Mesothelial cell of epicardium (in vitro differentiated cells): Measurements from ENCODE around the gene MTUS2. TPM values are rescaled to one million over a fixed set of nuclear protein-coding genes. Genes with fewer than 3 reads are reported as not detected.
"Not testable (repeated sequence)": the region's sequence is repeated elsewhere in the genome, so short reads cannot be mapped to it uniquely, and the experiment has no call there.

Experiments
- DNase-seq, 2 experiments: peaks; one replicate each; pipeline ENCODE4 v3.0.0; 2021; ENCODE audit warnings: low spot score in 2 of 2; ENCODE audit not compliant: unreplicated experiment in 2 of 2
- H3K27ac Mint-ChIP-seq: 2 replicates; pipeline ENCODE4 v1.8.0; 2021; ENCODE audit warnings: mixed read lengths
- H3K27me3 Mint-ChIP-seq: 2 replicates; pipeline ENCODE4 v1.8.0; 2021; ENCODE audit warnings: low read depth, mixed read lengths
- H3K36me3 Mint-ChIP-seq: 2 replicates; pipeline ENCODE4 v1.8.0; 2021; ENCODE audit warnings: mixed read lengths
- H3K4me1 Mint-ChIP-seq: 2 replicates; pipeline ENCODE4 v1.8.0; 2021; ENCODE audit warnings: mixed read lengths
- H3K4me3 Mint-ChIP-seq: 2 replicates; pipeline ENCODE4 v1.8.0; 2021; ENCODE audit warnings: mild to moderate bottlenecking, moderate library complexity, mixed read lengths
- H3K9me3 Mint-ChIP-seq: 2 replicates; pipeline ENCODE4 v1.8.0; 2021; ENCODE audit warnings: mixed read lengths
- total RNA-seq: library from RNA; stranded (reverse); gene quantifications from 3 replicates; pipeline ENCODE4 v1.2.1, GENCODE V29; 2021
- TF ChIP-seq, protein P1 (sequence below): fragments of 200-600 bp; sonication (generic); IDR thresholded peaks from one replicate; pipeline ENCODE4 v1.5.0; 2021; ENCODE audit warnings: antibody characterized with exemption; ENCODE audit not compliant: unreplicated experiment

The MTUS2 gene
- total RNA-seq, 1 donor from 2014 or later = 1.4 TPM

DNA sequence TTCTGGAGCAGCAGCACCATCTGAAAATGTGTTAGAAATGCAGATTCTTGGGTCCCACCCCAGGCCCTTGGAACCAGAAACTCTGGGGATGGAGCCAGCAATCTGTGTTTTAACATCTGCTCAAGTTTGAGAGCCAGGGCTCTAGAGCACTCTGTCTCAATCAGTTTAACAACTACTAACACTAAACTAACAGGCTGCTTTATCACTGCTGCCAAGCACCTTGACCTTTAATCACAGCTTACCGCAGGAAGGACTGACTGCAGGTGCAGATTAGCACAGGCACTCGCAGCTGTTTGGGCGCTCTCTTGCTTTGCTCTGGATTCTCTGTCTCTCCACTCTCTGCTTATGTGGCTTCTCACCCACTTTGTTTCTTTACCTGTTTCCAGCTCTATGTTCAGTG lies 163.5 kb downstream of the MTUS2 start:
- no peak overlapping the region for H3K4me3 Mint-ChIP-seq
- TF ChIP-seq, protein P1, sequence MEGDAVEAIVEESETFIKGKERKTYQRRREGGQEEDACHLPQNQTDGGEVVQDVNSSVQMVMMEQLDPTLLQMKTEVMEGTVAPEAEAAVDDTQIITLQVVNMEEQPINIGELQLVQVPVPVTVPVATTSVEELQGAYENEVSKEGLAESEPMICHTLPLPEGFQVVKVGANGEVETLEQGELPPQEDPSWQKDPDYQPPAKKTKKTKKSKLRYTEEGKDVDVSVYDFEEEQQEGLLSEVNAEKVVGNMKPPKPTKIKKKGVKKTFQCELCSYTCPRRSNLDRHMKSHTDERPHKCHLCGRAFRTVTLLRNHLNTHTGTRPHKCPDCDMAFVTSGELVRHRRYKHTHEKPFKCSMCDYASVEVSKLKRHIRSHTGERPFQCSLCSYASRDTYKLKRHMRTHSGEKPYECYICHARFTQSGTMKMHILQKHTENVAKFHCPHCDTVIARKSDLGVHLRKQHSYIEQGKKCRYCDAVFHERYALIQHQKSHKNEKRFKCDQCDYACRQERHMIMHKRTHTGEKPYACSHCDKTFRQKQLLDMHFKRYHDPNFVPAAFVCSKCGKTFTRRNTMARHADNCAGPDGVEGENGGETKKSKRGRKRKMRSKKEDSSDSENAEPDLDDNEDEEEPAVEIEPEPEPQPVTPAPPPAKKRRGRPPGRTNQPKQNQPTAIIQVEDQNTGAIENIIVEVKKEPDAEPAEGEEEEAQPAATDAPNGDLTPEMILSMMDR = no peak
- no peaks in the 10 kb centered on the region for H3K9me3 Mint-ChIP-seq
- H3K4me1 Mint-ChIP-seq = peaks cover 7% of the 10 kb centered on the region
- peaks cover 6% of the 10 kb centered on the region for H3K27me3 Mint-ChIP-seq
- H3K36me3 Mint-ChIP-seq = no peaks in the 10 kb centered on the region
- no peak for DNase-seq
- no peak overlapping the region for H3K27ac Mint-ChIP-seq

DNA sequence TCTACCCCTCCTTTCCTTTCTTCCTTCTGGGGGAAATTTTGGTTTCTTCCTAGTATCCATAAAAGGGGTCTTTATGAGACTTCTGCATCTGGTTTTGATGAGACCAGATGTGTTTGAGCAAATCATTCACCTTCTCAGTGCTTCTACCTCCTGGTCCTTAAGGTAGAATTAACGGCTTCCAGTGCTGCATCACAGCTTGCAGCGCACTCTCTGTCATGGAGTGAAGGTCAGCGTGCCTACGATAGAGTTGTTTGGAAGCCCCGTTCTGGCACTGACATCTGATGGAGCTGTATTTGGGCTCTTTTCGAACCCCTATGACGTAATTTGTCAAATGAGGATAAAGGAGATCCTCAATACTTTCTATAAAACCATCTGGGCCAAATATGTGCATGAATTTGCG lies 164.2 kb downstream of the MTUS2 start:
- peaks cover 7% of the 10 kb centered on the region for H3K4me1 Mint-ChIP-seq
- no peak overlapping the region for H3K27ac Mint-ChIP-seq
- TF ChIP-seq, protein P1 = no peak
- peaks cover 6% of the 10 kb centered on the region for H3K27me3 Mint-ChIP-seq
- H3K4me3 Mint-ChIP-seq = no peak overlapping the region
- no peaks in the 10 kb centered on the region for H3K9me3 Mint-ChIP-seq
- DNase-seq = no peak
- H3K36me3 Mint-ChIP-seq = no peaks in the 10 kb centered on the region

DNA sequence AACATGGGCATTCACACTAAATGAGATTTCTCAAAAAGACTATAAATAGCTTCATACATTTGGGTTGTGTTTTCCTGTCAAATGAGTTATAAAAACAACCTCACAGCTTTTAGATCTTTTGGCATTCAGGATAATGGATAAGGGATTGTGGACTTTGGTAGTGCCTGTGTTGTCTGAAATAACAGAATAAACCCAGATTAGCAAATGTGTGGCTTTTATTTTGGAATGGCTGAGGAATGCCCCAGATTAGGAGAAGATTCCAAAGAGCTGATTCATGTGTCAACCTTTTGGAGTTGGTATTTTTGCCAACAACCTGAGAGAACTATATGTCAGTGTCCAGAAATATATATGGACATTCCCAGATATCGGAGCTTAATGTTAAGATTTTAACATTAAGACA lies 164.7 kb downstream of the MTUS2 start:
- no peak for DNase-seq
- H3K36me3 Mint-ChIP-seq = no peaks in the 10 kb centered on the region
- no peak overlapping the region for H3K27ac Mint-ChIP-seq
- H3K4me1 Mint-ChIP-seq = peaks cover 7% of the 10 kb centered on the region
- peaks cover under 1% of the 10 kb centered on the region for H3K9me3 Mint-ChIP-seq
- TF ChIP-seq, protein P1 = no peak
- no peak overlapping the region for H3K4me3 Mint-ChIP-seq
- peaks cover 6% of the 10 kb centered on the region for H3K27me3 Mint-ChIP-seq

DNA sequence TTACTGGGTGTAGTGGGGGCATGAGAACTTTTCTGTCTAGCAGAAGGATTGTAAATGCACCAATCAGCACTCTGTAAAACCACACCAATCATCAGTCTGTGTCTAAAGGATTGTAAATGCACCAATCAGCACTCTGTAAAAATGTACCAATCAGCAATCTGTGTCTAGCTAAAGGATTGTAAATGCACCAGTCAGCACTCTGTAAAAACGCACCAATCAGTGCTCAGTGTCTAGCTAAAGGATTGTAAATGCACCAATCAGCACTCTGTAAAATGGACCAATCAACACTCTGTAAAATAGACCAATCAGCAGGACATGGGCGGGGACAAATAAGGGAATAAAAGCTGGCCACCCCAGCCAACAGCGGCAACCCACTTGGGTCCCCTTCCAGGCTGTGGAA lies 170.2 kb downstream of the MTUS2 start:
- not testable (repeated sequence) for H3K36me3 Mint-ChIP-seq, H3K27ac Mint-ChIP-seq, DNase-seq, H3K27me3 Mint-ChIP-seq, H3K4me1 Mint-ChIP-seq, H3K9me3 Mint-ChIP-seq, H3K4me3 Mint-ChIP-seq

DNA sequence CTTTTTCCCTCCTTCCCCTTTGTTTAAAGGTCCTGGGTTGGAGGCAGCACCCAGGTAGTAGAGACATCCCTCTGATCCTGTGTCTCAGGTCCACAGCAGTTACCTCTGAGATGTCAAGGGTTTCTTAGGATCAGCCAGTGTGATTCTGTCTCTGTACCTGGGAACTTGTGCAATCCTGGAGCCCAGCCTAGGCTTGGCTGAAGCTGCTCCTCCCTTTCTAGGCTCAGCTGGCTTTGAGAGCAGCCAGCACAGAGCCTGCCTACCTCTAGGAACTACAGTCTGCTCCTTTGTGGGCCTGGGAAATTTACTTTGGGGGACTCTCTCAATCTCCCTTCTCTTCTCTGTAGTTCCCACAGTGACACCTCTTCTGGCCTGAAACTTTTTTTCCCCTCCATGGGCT lies 171.6 kb downstream of the MTUS2 start:
- Mint-ChIP-seq H3K36me3 (no peaks in the 10 kb centered on the region), H3K4me3 (no peak overlapping the region), H3K27ac (no peak overlapping the region), H3K4me1 (no peaks in the 10 kb centered on the region), H3K9me3 (peaks cover 9% of the 10 kb centered on the region), H3K27me3 (peaks cover 2% of the 10 kb centered on the region)
- TF ChIP-seq, protein P1 = no peak
- DNase-seq = no peak

DNA sequence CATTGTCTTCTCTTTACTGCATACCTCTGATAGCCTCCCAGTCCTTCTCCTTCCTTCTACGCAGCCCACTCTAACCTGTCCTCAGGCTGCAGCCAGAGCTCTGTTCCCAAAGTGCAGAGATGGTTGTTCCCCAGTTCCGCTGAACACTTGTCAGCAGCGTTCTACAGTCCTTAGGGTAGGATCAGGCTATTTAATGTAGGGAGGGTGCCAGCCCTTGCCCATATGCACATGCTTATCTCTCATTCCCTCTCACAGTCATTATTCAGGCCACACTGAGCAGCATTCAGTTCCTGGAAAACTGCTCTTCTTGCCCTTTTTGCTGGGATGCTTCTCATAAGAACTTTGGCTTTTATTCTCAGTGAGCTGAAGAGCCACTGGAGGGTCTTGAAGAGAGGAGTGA lies 180.7 kb downstream of the MTUS2 start:
- Mint-ChIP-seq H3K27ac (no peak overlapping the region), H3K36me3 (no peaks in the 10 kb centered on the region), H3K4me1 (peaks cover 15% of the 10 kb centered on the region), H3K4me3 (no peak overlapping the region), H3K9me3 (peaks cover 23% of the 10 kb centered on the region), H3K27me3 (peaks cover 4% of the 10 kb centered on the region)
- DNase-seq = no peak
- TF ChIP-seq, protein P1 = no peak
